SU-DHL-6 (cell line): ENCODE measurements around the gene GPRC5C.

ENCODE experiments used
- EZH2phosphoT487 ChIP-seq: fragments of 200-600 bp; sonication (generic), shearing (Covaris generic); conservative IDR thresholded peaks from 2 replicates; pipeline ENCODE4 v1.6.1; 2018; ENCODE audit warnings: mild to moderate bottlenecking, antibody characterized with exemption, low read length, moderate library complexity, mixed read lengths
- TF ChIP-seq, protein P1 (sequence below): fragments of 200-600 bp; sonication (generic); IDR thresholded peaks from one replicate; pipeline ENCODE4 v1.5.1; 2017; ENCODE audit warnings: antibody characterized with exemption, mild to moderate bottlenecking, low read length, moderate library complexity; ENCODE audit not compliant: insufficient read depth, poor library complexity, severe bottlenecking

DNA sequence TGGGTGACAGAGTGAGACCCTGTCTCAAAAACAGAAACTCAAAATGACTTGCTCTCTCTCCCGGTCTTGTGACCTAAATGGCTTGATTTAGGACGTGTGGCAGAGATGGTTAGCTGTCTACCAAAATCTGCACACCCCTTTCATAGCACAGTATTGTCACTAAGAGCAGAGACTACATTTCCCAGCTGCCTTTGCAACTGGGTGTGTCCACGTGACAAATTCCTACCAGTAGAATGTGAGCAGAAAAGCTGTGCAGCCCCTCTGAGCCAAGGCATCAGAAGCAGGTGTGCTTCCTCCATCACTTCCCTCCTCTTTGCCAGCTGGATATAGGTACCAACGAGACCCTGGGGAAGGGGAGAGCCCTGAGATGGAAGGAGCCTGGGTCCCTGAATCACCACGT lies 39.0 kb upstream of the GPRC5C start:
- TF ChIP-seq, protein P1, sequence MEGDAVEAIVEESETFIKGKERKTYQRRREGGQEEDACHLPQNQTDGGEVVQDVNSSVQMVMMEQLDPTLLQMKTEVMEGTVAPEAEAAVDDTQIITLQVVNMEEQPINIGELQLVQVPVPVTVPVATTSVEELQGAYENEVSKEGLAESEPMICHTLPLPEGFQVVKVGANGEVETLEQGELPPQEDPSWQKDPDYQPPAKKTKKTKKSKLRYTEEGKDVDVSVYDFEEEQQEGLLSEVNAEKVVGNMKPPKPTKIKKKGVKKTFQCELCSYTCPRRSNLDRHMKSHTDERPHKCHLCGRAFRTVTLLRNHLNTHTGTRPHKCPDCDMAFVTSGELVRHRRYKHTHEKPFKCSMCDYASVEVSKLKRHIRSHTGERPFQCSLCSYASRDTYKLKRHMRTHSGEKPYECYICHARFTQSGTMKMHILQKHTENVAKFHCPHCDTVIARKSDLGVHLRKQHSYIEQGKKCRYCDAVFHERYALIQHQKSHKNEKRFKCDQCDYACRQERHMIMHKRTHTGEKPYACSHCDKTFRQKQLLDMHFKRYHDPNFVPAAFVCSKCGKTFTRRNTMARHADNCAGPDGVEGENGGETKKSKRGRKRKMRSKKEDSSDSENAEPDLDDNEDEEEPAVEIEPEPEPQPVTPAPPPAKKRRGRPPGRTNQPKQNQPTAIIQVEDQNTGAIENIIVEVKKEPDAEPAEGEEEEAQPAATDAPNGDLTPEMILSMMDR = no peak
- no peak for TF ChIP-seq EZH2phosphoT487
